CD4-positive, alpha-beta T cell treated with Interleukin-6 at 100 ng/mL for 8 hours (primary cell): ENCODE measurements around the gene DMTF1.
"Not testable (repeated sequence)": the region's sequence is repeated elsewhere in the genome, so short reads cannot be mapped to it uniquely, and the experiment has no call there.

Experiments used
- DNase-seq: peaks from one replicate; pipeline ENCODE4 v3.0.0-alpha.2; 2020; ENCODE audit warnings: mixed read lengths, low spot score

DMTF1 gene

GRCh38 chr7:87199700-87200450 is 47.6 kb downstream of the DMTF1 start:
- DNase-seq: no peak

DNA sequence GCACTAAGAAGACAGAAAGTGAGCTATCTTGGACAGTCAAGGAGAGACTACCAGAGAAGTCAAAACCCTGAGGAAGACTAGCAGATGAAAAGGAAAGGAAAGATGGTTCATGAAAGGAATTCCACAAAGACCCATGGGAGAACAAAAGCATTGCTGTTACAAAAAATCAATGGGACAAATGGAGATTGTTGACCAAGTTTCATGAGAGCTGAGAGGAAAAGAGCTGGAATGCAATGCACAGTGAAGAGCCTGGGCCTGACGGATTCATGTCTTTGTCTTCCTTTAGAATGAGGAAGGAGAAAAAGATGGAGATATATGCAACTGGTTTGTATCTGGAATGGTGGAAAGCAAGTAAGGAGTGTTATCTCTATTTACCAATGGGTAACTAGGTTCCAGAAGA is 50.0 kb downstream of the DMTF1 start:
- no peak for DNase-seq

DNA sequence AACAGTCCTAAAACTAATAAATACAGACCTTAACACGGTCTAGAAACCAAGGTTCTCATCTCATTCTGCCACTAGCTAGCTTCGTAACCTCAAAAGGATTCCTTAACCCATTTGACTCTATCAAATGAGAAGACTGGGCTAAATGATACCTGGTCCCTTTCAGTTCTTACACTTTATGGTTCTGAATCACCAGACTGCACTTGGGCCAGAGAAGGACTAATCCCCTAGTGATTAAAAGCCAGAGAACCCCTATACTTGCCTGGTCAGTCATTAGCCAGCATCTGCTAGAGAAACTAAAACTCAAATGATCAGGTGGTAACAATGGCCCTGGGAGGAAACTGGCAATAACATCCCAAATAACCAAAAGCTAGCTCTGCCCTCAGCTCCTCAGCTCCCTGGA is 50.5 kb downstream of the DMTF1 start:
- DNase-seq: no peak

GRCh38 chr7:87203929-87204328 is 51.7 kb downstream of the DMTF1 start:
- DNase-seq: not testable (repeated sequence)

- no peak for DNase-seq
These were observed 52.7 kb downstream of the DMTF1 start for GRCh38 chr7:87204933-87205332.

GRCh38 chr7:87205701-87206100 is 53.4 kb downstream of the DMTF1 start:
- DNase-seq: not testable (repeated sequence)

DNA sequence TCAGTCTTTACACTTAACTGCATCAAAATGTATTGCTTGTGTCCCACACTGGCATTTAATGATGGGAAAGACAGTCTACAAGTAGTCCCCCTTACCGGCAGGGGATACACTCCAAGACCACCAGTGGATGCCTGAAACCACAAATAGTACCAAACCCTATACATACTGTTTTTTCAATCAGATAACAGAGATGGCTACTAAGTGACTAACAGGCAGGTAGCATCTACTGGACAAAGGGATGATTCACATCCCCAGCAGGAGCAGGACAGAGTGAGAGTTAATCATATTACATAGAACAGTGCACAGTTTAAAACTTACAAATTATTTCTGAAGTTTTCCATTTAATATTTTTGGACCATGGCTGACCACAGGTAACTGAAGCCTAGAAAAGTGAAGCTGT is 54.1 kb downstream of the DMTF1 start:
- no peak for DNase-seq

DNA sequence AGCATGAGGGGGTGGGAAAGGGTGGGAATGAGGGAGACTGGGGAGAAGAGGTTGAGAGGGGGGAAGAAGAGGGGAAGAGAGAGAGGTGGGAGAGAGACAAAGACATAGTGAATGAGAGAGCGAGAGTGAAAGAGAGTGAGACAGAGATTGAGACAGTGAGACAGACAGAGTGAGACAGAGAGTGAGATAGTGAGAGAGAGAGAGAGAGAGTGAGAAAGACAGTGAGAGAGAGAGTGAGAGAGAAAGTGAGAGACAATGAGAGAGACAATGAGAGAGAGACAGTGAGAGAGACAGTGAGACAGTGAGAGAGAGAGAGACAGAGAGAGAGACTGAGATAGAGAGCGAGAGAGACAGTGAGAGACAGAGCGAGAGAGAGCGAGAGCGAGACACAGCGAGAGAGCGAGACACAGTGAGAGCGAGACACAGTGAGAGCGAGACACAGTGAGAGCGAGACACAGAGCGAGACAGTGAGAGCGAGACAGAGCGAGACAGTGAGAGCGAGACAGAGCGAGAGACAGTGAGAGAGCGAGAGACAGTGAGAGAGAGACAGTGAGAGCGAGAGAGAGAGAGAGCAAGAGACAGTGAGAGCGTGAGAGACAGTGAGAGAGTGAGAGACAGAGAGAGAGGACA is 57.2 kb downstream of the DMTF1 start:
- no peak for DNase-seq

GRCh38 chr7:87210506-87210905 is 58.3 kb downstream of the DMTF1 start:
- no peak for DNase-seq

- DNase-seq: peak; percentile 32
These were observed 60.2 kb downstream of the DMTF1 start for GRCh38 chr7:87212498-87212897.

GRCh38 chr7:87213252-87213651 is 61.0 kb downstream of the DMTF1 start:
- DNase-seq: no peak

GRCh38 chr7:87213811-87214210 is 61.6 kb downstream of the DMTF1 start:
- DNase-seq: no peak

GRCh38 chr7:87215046-87215445 is 62.8 kb downstream of the DMTF1 start:
- DNase-seq: no peak

DNA sequence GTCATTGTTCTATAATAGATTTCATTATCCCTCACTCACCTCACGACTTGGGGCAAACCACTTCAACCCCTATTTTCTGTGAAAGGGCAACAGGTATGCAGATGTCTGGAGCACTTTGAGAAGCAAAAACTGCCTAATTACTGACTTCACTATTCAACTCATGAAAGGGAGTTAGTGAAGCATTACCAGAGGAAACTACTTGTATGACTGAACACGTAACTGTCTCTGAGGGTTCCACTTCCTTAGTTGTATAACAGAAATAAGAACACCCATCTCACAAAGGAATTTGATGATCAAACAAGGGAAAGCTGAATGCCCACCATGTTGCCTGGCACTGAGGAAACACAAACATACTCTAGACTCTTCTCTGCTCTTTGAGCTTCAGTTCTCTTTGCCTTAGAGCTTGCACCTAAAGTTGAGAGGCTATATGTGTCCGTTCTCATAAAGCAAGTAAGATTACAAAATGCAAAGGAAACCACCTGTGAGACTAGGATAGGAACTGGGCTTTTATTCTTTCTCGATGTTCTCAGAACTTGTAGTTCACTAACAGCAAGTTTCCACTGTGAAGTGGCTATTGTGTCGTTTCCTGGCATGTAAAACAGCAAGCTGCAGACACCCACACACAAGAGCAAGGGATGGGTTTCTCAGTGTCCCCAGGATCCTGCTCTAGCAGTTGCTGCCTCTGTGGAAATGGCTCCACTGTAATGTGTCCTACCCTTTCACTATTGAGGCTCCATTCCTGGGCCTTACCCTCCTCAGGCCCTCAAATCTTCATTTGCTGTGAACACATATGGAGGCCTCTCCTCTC is 64.7 kb downstream of the DMTF1 start:
- DNase-seq: peak; percentile 45

DNA sequence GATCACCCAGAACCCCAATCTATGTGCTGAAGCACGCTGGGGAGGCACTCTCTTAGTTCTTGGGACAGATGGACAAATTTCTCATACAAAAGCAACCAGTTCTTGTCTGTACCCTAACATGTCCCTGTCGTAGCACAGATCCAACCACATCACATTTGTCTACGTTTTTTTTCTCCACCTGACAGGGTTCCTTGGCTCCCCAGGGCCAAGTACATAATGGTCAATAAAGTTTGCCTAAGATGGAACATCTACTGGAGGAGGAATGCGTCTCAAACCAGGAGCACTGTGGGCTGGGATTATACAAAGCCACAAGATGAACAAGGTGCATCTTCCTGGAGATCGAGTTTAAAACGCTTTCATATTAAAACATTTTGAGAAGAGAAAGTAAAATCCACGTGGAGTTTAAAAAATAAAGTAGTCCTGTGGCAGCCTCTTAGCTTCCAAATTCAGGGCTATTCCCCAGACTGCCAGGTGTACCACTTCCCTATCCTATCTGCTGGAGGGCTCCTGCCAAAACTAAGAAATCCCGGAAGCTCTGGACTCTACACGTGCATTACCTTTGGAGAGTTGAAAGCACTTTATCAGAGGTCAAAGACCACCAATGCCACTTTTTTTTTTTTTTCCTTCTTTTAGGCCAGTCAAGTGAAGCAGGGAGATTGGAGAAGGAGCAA is 65.9 kb downstream of the DMTF1 start:
- no peak for DNase-seq

DNA sequence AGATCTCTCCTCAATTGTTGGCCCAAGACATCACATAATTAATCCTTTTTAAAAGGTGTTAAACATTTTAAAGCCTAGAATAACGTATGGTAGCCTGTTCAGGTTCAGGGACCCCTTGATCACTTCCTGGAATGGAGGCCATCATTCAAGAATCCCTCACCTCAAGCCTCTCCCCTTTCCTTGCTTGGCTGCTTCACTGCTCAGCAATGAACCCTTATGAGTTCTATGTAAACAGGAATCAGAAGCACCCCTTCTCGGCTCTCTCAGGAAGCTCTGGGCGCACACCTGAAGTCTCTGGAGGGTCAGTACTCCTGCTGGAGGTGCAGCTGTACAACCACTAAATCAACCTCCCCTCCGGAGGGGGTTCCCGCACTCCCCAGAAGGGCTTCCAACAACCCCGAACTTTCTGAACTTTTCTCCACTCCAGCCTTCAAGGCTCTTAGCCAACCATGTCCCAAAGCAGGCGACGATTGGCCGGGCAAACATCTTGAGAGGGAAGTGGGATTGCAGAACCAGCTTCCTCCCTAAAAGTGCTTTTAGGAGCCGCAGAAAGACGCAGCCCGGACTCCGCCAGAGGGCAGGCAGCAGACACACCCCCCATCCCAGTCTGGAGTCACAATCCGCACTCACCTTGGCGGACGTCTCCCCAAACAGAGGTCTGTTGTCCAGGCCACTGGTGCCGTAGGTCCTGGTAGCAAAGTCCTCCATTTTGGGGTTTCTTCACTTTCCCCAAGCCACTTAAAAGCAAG is 66.7 kb downstream of the DMTF1 start:
- peak; percentile 42 for DNase-seq

GRCh38 chr7:87219545-87220025 is 67.3 kb downstream of the DMTF1 start, which contains the start of gene TMEM243:
TMEM243 (minus strand) TSS chr7:87219732; CDS start chr7:87219503, 229 bp downstream.
- peak; percentile 82 for DNase-seq

GRCh38 chr7:87220026-87220733 is 67.9 kb downstream of the DMTF1 start:
- peak; percentile 80 for DNase-seq

- no peak for DNase-seq
These were observed 68.5 kb downstream of the DMTF1 start for GRCh38 chr7:87220734-87221215.

GRCh38 chr7:87223666-87224065 is 71.4 kb downstream of the DMTF1 start:
- DNase-seq: no peak

DNA sequence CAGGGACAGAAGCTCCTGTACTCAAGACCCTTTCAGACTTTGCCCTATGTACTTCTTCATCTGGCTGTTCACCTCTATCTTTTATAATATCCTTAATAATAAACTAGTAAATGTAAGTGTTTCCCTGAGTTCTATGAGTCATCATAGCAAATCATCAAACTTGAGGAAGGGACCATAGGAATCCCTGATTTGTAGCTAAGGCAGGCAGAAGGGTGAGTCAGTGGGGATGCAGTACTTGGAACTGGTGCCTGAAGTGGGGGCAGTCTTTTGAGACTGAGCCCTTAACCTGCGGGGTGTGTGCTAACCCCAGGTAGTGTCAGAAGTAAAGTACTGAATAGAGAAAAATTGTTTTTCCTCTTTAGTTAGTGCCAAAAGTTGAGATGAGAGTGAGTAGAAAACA is 73.4 kb downstream of the DMTF1 start:
- DNase-seq: no peak
